Brain microvascular endothelial cell (primary cell): ENCODE measurements around the gene OR5M3.

ENCODE experiments used
- DNase-seq: peaks from one replicate; pipeline ENCODE4 v3.0.0-alpha.2; 2020
- H3K27ac ChIP-seq: fragments of 250-450 bp; sonication (Bioruptor Pico); 2 replicates; pipeline ENCODE4 v1.5.1; 2020; ENCODE audit warnings: mild to moderate bottlenecking, moderate library complexity
- H3K27me3 ChIP-seq: fragments of 250-450 bp; sonication (Bioruptor Pico); replicated peaks from 2 replicates; pipeline ENCODE4 v1.5.1; 2020; ENCODE audit warnings: mild to moderate bottlenecking
- H3K36me3 ChIP-seq: fragments of 250-450 bp; sonication (Bioruptor Pico); replicated peaks from 2 replicates; pipeline ENCODE4 v1.5.1; 2020; ENCODE audit warnings: mild to moderate bottlenecking
- H3K4me3 ChIP-seq: 2 replicates; pipeline ENCODE4 v1.5.1; 2011; ENCODE audit warnings: low read depth, mild to moderate bottlenecking, control low read depth, low read length, moderate library complexity
- CTCF ChIP-seq: IDR thresholded peaks from 2 replicates; pipeline ENCODE4 v1.5.1; 2011; ENCODE audit warnings: low read depth, mild to moderate bottlenecking, moderate library complexity, low read length, control low read depth, inconsistent platforms; ENCODE audit errors: missing control alignments
- in situ Hi-C: cut with HindIII; loops from 2 replicates; pipeline ENCODE4 v1.10.0; 2017; ENCODE audit warnings: low sequenced_read_pairs, low pct_ligation_motif_present

The OR5M3 gene

GRCh38 chr11:56473252-56473651 lies at the start of gene OR5M3:
TSS of gene OR5M3 (minus strand) at chr11:56473352. CDS start at chr11:56470497, 2,855 bp downstream.
- H3K27me3 ChIP-seq, result no peaks in the 10 kb centered on the region
- no peak within 1 kb of the TSS for H3K4me3 ChIP-seq
- no peak within 1 kb of the TSS for H3K27ac ChIP-seq
- DNase-seq, result no peak
- no peak for TF ChIP-seq CTCF
- in situ Hi-C loops, result no loop called here
- H3K36me3 ChIP-seq, result no peaks in the 10 kb centered on the region

GRCh38 chr11:56522008-56522407 lies 48.9 kb upstream of the OR5M3 start:
- no peak for TF ChIP-seq CTCF
- no peak for DNase-seq
- in situ Hi-C loops, result no loop called here
- H3K36me3 ChIP-seq, result no peaks in the 10 kb centered on the region
- H3K27me3 ChIP-seq, result no peaks in the 10 kb centered on the region
- no peak overlapping the region for H3K27ac ChIP-seq
- H3K4me3 ChIP-seq, result no peak overlapping the region

GRCh38 chr11:56513280-56513679 lies 40.1 kb upstream of the OR5M3 start:
- no peak for DNase-seq
- Histone ChIP-seq H3K27me3 (no peaks in the 10 kb centered on the region), H3K4me3 (no peak overlapping the region), H3K36me3 (no peaks in the 10 kb centered on the region), H3K27ac (no peak overlapping the region)
- TF ChIP-seq CTCF, result no peak
- in situ Hi-C loops, result no loop called here

- in situ Hi-C loops, result no loop called here
- Histone ChIP-seq H3K4me3 (no peak overlapping the region), H3K27ac (no peak overlapping the region), H3K27me3 (no peaks in the 10 kb centered on the region), H3K36me3 (no peaks in the 10 kb centered on the region)
- no peak for TF ChIP-seq CTCF
- no peak for DNase-seq
Measured at GRCh38 chr11:56509439-56509838, 36.3 kb upstream of the OR5M3 start.

- Histone ChIP-seq H3K36me3 (no peaks in the 10 kb centered on the region), H3K4me3 (no peak overlapping the region), H3K27me3 (no peaks in the 10 kb centered on the region), H3K27ac (no peak overlapping the region)
- no peak for DNase-seq
- in situ Hi-C loops, result no loop called here
- TF ChIP-seq CTCF, result no peak
Measured at GRCh38 chr11:56497010-56497409, 23.9 kb upstream of the OR5M3 start.

GRCh38 chr11:56495117-56495516 lies 22.0 kb upstream of the OR5M3 start:
- Histone ChIP-seq H3K27me3 (no peaks in the 10 kb centered on the region), H3K4me3 (no peak overlapping the region), H3K27ac (no peak overlapping the region), H3K36me3 (no peaks in the 10 kb centered on the region)
- no peak for TF ChIP-seq CTCF
- no peak for DNase-seq
- in situ Hi-C loops, result no loop called here
